ENCODE data around the gene GPRC5A. TPM values are rescaled to one million over a fixed set of nuclear protein-coding genes. Genes with fewer than 3 reads are reported as not detected.

The GPRC5A gene
- total RNA-seq, 1 experiment from 2014 or later: 0.56 TPM

GRCh38 chr12:12908711-12909110 is 17.3 kb downstream of the GPRC5A start:
- POLR2A ChIA-PET (ENCODE audit: low non-redundant PET): no interaction called here

DNA sequence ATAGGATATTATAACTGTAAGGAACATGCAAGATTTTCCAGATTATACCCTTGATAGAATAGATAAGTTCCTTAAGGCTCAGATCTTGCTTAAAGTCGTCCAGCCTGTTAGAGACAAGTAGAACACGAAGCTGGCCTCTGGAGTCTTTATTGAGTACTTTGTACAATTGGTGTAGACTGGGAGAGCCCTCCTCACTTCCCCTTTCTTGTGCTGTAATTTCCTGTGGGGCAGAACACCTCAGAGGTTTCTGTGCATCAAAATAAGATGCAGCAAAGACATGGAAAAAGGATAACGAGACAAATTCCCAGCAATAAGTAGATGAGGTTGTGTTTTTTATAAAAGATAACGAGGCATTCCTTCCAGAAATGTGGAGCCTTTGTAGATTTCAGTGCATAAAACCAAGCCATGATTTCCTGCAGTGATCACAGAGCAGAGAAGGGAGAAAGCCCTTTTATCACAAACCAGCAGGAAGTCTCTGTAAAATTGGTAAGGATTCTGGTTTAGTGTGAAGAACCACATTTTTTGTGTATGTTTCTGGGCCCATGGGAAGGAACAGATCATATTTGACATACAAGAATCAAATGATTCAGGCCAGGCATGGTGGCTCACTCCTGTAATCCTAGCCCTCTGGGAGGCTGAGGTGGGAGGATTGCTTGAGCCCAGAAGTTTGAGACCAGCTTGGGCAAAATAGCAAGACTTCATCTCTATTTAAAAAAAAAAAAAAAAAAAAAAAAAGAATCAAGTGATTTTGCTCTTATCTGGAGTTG is 18.0 kb downstream of the GPRC5A start:
- DNase-seq (ENCODE audit: low spot score): no peak
- no peak for TF ChIP-seq EZH2 (IDR thresholded peaks at IDR 0.05; ENCODE audit: borderline replicate concordance, low read depth, low read length, poor library complexity, severe bottlenecking)
- no peak for TF ChIP-seq CTCF (conservative IDR thresholded peaks at IDR 0.05; ENCODE audit: low read depth, low read length)
- intact Hi-C loops (cut with micrococcal nuclease; ENCODE audit: unreplicated experiment): no loop called here
- Histone ChIP-seq H3K9me3 (ENCODE audit: low read depth, low read length, poor library complexity, severe bottlenecking) (no peaks in the 10 kb centered on the region), H3K27me3 (replicated peaks; ENCODE audit: insufficient read depth, low read depth, low read length, poor library complexity) (no peaks in the 10 kb centered on the region), H3K36me3 (ENCODE audit: insufficient read depth, low read length, poor library complexity, severe bottlenecking) (no peaks in the 10 kb centered on the region), H3K4me3 (ENCODE audit: low read depth, low read length, poor library complexity, severe bottlenecking) (no peak overlapping the region), H3K27ac (ENCODE audit: low read depth, low read length, poor library complexity, severe bottlenecking) (no peak overlapping the region), H3K4me1 (ENCODE audit: insufficient read depth, low read length, poor library complexity, severe bottlenecking) (peaks cover 7% of the 10 kb centered on the region)
- ChIA-PET CTCF (no interaction called here), POLR2A (ENCODE audit: low non-redundant PET) (no interaction called here)
- no TSS peak for BruUV-seq (replicated peaks)

More at GRCh38 chr12:12908711-12909110, 17.3 kb downstream of the GPRC5A start:
- no TSS peak for BruUV-seq (replicated peaks)
- no peaks in the 10 kb centered on the region for H3K9me3 ChIP-seq (ENCODE audit: low read depth, low read length, poor library complexity, severe bottlenecking)
- peaks cover 2% of the 10 kb centered on the region for H3K4me1 ChIP-seq (ENCODE audit: insufficient read depth, low read length, poor library complexity, severe bottlenecking)
- intact Hi-C loops (cut with micrococcal nuclease; ENCODE audit: unreplicated experiment): no loop called here
- H3K4me3 ChIP-seq (ENCODE audit: low read depth, low read length, poor library complexity, severe bottlenecking): no peak overlapping the region
- H3K27me3 ChIP-seq (replicated peaks; ENCODE audit: insufficient read depth, low read depth, low read length, poor library complexity): no peaks in the 10 kb centered on the region
- no peaks in the 10 kb centered on the region for H3K36me3 ChIP-seq (ENCODE audit: insufficient read depth, low read length, poor library complexity, severe bottlenecking)
- no peak overlapping the region for H3K27ac ChIP-seq (ENCODE audit: low read depth, low read length, poor library complexity, severe bottlenecking)
- DNase-seq (ENCODE audit: low spot score): no peak
- CTCF ChIA-PET: no interaction called here
- TF ChIP-seq EZH2 (IDR thresholded peaks at IDR 0.05; ENCODE audit: borderline replicate concordance, low read depth, low read length, poor library complexity, severe bottlenecking) (no peak), CTCF (conservative IDR thresholded peaks at IDR 0.05; ENCODE audit: low read depth, low read length) (no peak)

- no peak for TF ChIP-seq EZH2 (IDR thresholded peaks at IDR 0.05; ENCODE audit: borderline replicate concordance, low read depth, low read length, poor library complexity, severe bottlenecking)
- no peak for TF ChIP-seq CTCF (conservative IDR thresholded peaks at IDR 0.05; ENCODE audit: low read depth, low read length)
- no peaks in the 10 kb centered on the region for H3K27me3 ChIP-seq (replicated peaks; ENCODE audit: insufficient read depth, low read depth, low read length, poor library complexity)
- intact Hi-C loops (cut with micrococcal nuclease; ENCODE audit: unreplicated experiment): loop anchor here (10.0 kb wide), 1 partner anchor 625 kb away; no protein-coding TSS in a partner anchor
- H3K27ac ChIP-seq (ENCODE audit: low read depth, low read length, poor library complexity, severe bottlenecking): no peak overlapping the region
- no peaks in the 10 kb centered on the region for H3K36me3 ChIP-seq (ENCODE audit: insufficient read depth, low read length, poor library complexity, severe bottlenecking)
- H3K4me1 ChIP-seq (ENCODE audit: insufficient read depth, low read length, poor library complexity, severe bottlenecking): peaks cover 7% of the 10 kb centered on the region
- ChIA-PET POLR2A (ENCODE audit: low non-redundant PET) (no interaction called here), CTCF (no interaction called here)
- DNase-seq (ENCODE audit: low spot score): no peak
- H3K9me3 ChIP-seq (ENCODE audit: low read depth, low read length, poor library complexity, severe bottlenecking): no peaks in the 10 kb centered on the region
- BruUV-seq (replicated peaks): no TSS peak
- H3K4me3 ChIP-seq (ENCODE audit: low read depth, low read length, poor library complexity, severe bottlenecking): no peak overlapping the region
Observed at GRCh38 chr12:12909995-12910420, 18.6 kb downstream of the GPRC5A start.

Measured in A673 (cell line).